ENCODE measurements around the gene ZC3H7B. TPM values are rescaled to one million over a fixed set of nuclear protein-coding genes. Genes with fewer than 3 reads are reported as not detected.
"Not testable (repeated sequence)": the region's sequence is repeated elsewhere in the genome, so short reads cannot be mapped to it uniquely, and the experiment has no call there.

Gene ZC3H7B
- total and polyA plus RNA-seq, 3 experiments from 2014 or later, result 1.5 to 59.9 (median 58.9) TPM

GRCh38 chr22:41401781-41402648 lies 100.7 kb downstream of the ZC3H7B start:
- POLR2A ChIA-PET, result no interaction called here

GRCh38 chr22:41402851-41403250 lies 101.5 kb downstream of the ZC3H7B start:
- H3K4me1 ChIP-seq (ENCODE audit: insufficient read depth, low read length); H3K4me3 Mint-ChIP-seq; H3K9me3 Mint-ChIP-seq; H3K9me3 ChIP-seq (ENCODE audit: low read length); H3K36me3 Mint-ChIP-seq; H3K27me3 Mint-ChIP-seq; H3K4me3 ChIP-seq (ENCODE audit: low read length); H3K27me3 ChIP-seq (ENCODE audit: insufficient read depth, low read length, poor library complexity, severe bottlenecking); H3K36me3 ChIP-seq (ENCODE audit: insufficient read depth, low read length); H3K27ac Mint-ChIP-seq; H3K27ac ChIP-seq (ENCODE audit: low read depth, low read length); POLR2A ChIA-PET; DNase-seq: not testable (repeated sequence)
- CTCF ChIA-PET, result interaction anchor here (1.0 to 9.4 kb wide), 19 partner anchors 9 to 211 kb away, joined by 3 to 119 read pairs (median 6); partner anchors contain the start of genes ACO2, PHF5A, TEF and TOB2
- H3K4me1 Mint-ChIP-seq, result peaks cover 4 to 12% (median 5%) of the 10 kb centered on the region in 3 donors

More at GRCh38 chr22:41401781-41402648, 100.7 kb downstream of the ZC3H7B start:
- H3K27ac Mint-ChIP-seq, result peak overlapping the region in 1 of 8 donors; percentile 25
- H3K4me1 ChIP-seq (ENCODE audit: insufficient read depth, low read length), result no peaks in the 10 kb centered on the region
- H3K4me3 ChIP-seq (ENCODE audit: low read length), result no peak overlapping the region
- H3K9me3 ChIP-seq (ENCODE audit: low read length), result no peaks in the 10 kb centered on the region
- H3K27me3 ChIP-seq (ENCODE audit: insufficient read depth, low read length, poor library complexity, severe bottlenecking), result no peaks in the 10 kb centered on the region
- no peaks in the 10 kb centered on the region for H3K9me3 Mint-ChIP-seq
- CTCF ChIA-PET, result interaction anchor here (0.7 to 9.4 kb wide), 10 partner anchors 20 to 131 kb away, joined by 3 to 119 read pairs (median 6); partner anchors contain the start of genes ACO2, PHF5A and TEF
- H3K27ac ChIP-seq (ENCODE audit: low read depth, low read length), result no peak overlapping the region
- H3K36me3 ChIP-seq (ENCODE audit: insufficient read depth, low read length), result no peaks in the 10 kb centered on the region
- peaks cover 4 to 12% (median 5%) of the 10 kb centered on the region in 3 donors for H3K4me1 Mint-ChIP-seq
- peaks cover 0 to 13% (median 7%) of the 10 kb centered on the region in 3 donors for H3K36me3 Mint-ChIP-seq
- no peak overlapping the region for H3K4me3 Mint-ChIP-seq
- H3K27me3 Mint-ChIP-seq, result no peaks in the 10 kb centered on the region
- no peak for DNase-seq

- H3K27ac Mint-ChIP-seq, result peak overlapping the region in 1 of 8 donors; percentile 51
- H3K4me1 Mint-ChIP-seq, result peaks cover 4 to 12% (median 5%) of the 10 kb centered on the region in 3 donors
- no peak overlapping the region for H3K4me3 ChIP-seq (ENCODE audit: low read length)
- no peaks in the 10 kb centered on the region for H3K9me3 Mint-ChIP-seq
- H3K9me3 ChIP-seq (ENCODE audit: low read length), result no peaks in the 10 kb centered on the region
- DNase-seq, result peak; percentile 70 to 88 (median 79)
- no peak overlapping the region for H3K27ac ChIP-seq (ENCODE audit: low read depth, low read length)
- ChIA-PET CTCF (interaction anchor here (0.6 to 9.4 kb wide), 40 partner anchors 10 to 210 kb away, joined by 3 to 119 read pairs (median 4); partner anchors contain the start of genes ACO2, PHF5A, TEF and TOB2), POLR2A (interaction anchor here (0.7 to 1.3 kb wide), 4 partner anchors 22 to 121 kb away, joined by 3 to 10 read pairs (median 4); partner anchors contain the start of genes PHF5A, TEF and TOB2)
- peak overlapping the region in 1 of 7 donors; percentile 49 for H3K4me3 Mint-ChIP-seq
- no peaks in the 10 kb centered on the region for H3K27me3 Mint-ChIP-seq
- H3K4me1 ChIP-seq (ENCODE audit: insufficient read depth, low read length), result no peaks in the 10 kb centered on the region
- H3K36me3 Mint-ChIP-seq, result no peaks in the 10 kb centered on the region
- no peaks in the 10 kb centered on the region for H3K36me3 ChIP-seq (ENCODE audit: insufficient read depth, low read length)
- no peaks in the 10 kb centered on the region for H3K27me3 ChIP-seq (ENCODE audit: insufficient read depth, low read length, poor library complexity, severe bottlenecking)
These were observed 102.4 kb downstream of the ZC3H7B start for GRCh38 chr22:41403532-41404318.

- Histone ChIP-seq H3K27me3 (ENCODE audit: insufficient read depth, low read length, poor library complexity, severe bottlenecking) (no peaks in the 10 kb centered on the region), H3K4me3 (ENCODE audit: low read length) (no peak overlapping the region), H3K9me3 (ENCODE audit: low read length) (no peaks in the 10 kb centered on the region), H3K36me3 (ENCODE audit: insufficient read depth, low read length) (no peaks in the 10 kb centered on the region), H3K27ac (ENCODE audit: low read depth, low read length) (no peak overlapping the region), H3K4me1 (ENCODE audit: insufficient read depth, low read length) (no peaks in the 10 kb centered on the region)
- Mint-ChIP-seq H3K27me3 (no peaks in the 10 kb centered on the region), H3K4me3 (no peak overlapping the region), H3K27ac (peak overlapping the region in 1 of 8 donors; percentile 23), H3K9me3 (no peaks in the 10 kb centered on the region), H3K4me1 (peaks cover 4 to 12% (median 5%) of the 10 kb centered on the region in 3 donors), H3K36me3 (no peaks in the 10 kb centered on the region)
- POLR2A ChIA-PET, result interaction anchor here (0.7 kb wide), 3 partner anchors 8 to 128 kb away, joined by 4 to 6 read pairs (median 5); no protein-coding TSS in a partner anchor
- CTCF ChIA-PET, result interaction anchor here (7.7 to 9.4 kb wide), 2 partner anchors 112 to 119 kb away, joined by 89 to 119 read pairs; no protein-coding TSS in a partner anchor
- DNase-seq, result no peak
These were observed 104.3 kb downstream of the ZC3H7B start for GRCh38 chr22:41405588-41405987.

GRCh38 chr22:41406410-41406809 lies 105.1 kb downstream of the ZC3H7B start:
- POLR2A ChIA-PET, result no interaction called here
- H3K27me3 Mint-ChIP-seq, result no peaks in the 10 kb centered on the region
- DNase-seq, result no peak
- Histone ChIP-seq H3K36me3 (ENCODE audit: insufficient read depth, low read length) (no peaks in the 10 kb centered on the region), H3K4me3 (ENCODE audit: low read length) (no peak overlapping the region), H3K27me3 (ENCODE audit: insufficient read depth, low read length, poor library complexity, severe bottlenecking) (no peaks in the 10 kb centered on the region), H3K4me1 (ENCODE audit: insufficient read depth, low read length) (peaks cover 5% of the 10 kb centered on the region), H3K9me3 (ENCODE audit: low read length) (no peaks in the 10 kb centered on the region), H3K27ac (ENCODE audit: low read depth, low read length) (no peak overlapping the region)
- H3K9me3 Mint-ChIP-seq, result no peaks in the 10 kb centered on the region
- H3K4me3 Mint-ChIP-seq, result no peak overlapping the region
- H3K27ac Mint-ChIP-seq, result no peak overlapping the region
- H3K4me1 Mint-ChIP-seq, result peaks cover 5 to 18% (median 6%) of the 10 kb centered on the region in 3 donors
- H3K36me3 Mint-ChIP-seq, result no peaks in the 10 kb centered on the region
- CTCF ChIA-PET, result interaction anchor here (7.7 to 9.4 kb wide), 2 partner anchors 111 to 118 kb away, joined by 89 to 119 read pairs; no protein-coding TSS in a partner anchor

- H3K27ac Mint-ChIP-seq, result peak overlapping the region in 2 of 8 donors; percentile 11 to 54
- peaks cover 14% of the 10 kb centered on the region for H3K4me1 ChIP-seq (ENCODE audit: insufficient read depth, low read length)
- ChIA-PET POLR2A (no interaction called here), CTCF (interaction anchor here (1.0 to 9.4 kb wide), 3 partner anchors 26 to 117 kb away, joined by 3 to 119 read pairs (median 89); partner anchors contain the start of gene TEF)
- no peaks in the 10 kb centered on the region for H3K9me3 ChIP-seq (ENCODE audit: low read length)
- H3K27me3 ChIP-seq (ENCODE audit: insufficient read depth, low read length, poor library complexity, severe bottlenecking), result no peaks in the 10 kb centered on the region
- peaks cover 11 to 25% (median 13%) of the 10 kb centered on the region in 3 donors for H3K4me1 Mint-ChIP-seq
- H3K4me3 Mint-ChIP-seq, result no peak overlapping the region
- H3K4me3 ChIP-seq (ENCODE audit: low read length), result no peak overlapping the region
- H3K27ac ChIP-seq (ENCODE audit: low read depth, low read length), result no peak overlapping the region
- DNase-seq, result no peak
- no peaks in the 10 kb centered on the region for H3K36me3 ChIP-seq (ENCODE audit: insufficient read depth, low read length)
- H3K27me3 Mint-ChIP-seq, result no peaks in the 10 kb centered on the region
- no peaks in the 10 kb centered on the region for H3K36me3 Mint-ChIP-seq
- no peaks in the 10 kb centered on the region for H3K9me3 Mint-ChIP-seq
These were observed 106.1 kb downstream of the ZC3H7B start for GRCh38 chr22:41407433-41407832.

GRCh38 chr22:41408665-41409064 lies 107.3 kb downstream of the ZC3H7B start:
- H3K4me1 ChIP-seq (ENCODE audit: insufficient read depth, low read length), result peaks cover 20% of the 10 kb centered on the region
- Mint-ChIP-seq H3K27me3 (no peaks in the 10 kb centered on the region), H3K27ac (peak overlapping the region in 1 of 8 donors; percentile 90), H3K4me1 (peaks cover 12 to 32% (median 14%) of the 10 kb centered on the region in 3 donors), H3K9me3 (no peaks in the 10 kb centered on the region), H3K36me3 (peaks cover 0 to 4% (median 0%) of the 10 kb centered on the region in 3 donors), H3K4me3 (peak overlapping the region in 2 of 7 donors; percentile 45 to 65)
- no peak overlapping the region for H3K27ac ChIP-seq (ENCODE audit: low read depth, low read length)
- H3K9me3 ChIP-seq (ENCODE audit: low read length), result no peaks in the 10 kb centered on the region
- ChIA-PET POLR2A (interaction anchor here (0.7 to 1.1 kb wide), 3 partner anchors 27 to 139 kb away, joined by 3 read pairs; partner anchors contain the start of gene TEF), CTCF (interaction anchor here (1.2 to 7.7 kb wide), 2 partner anchors 109 to 119 kb away, joined by 6 to 89 read pairs; no protein-coding TSS in a partner anchor)
- H3K27me3 ChIP-seq (ENCODE audit: insufficient read depth, low read length, poor library complexity, severe bottlenecking), result no peaks in the 10 kb centered on the region
- H3K4me3 ChIP-seq (ENCODE audit: low read length), result no peak overlapping the region
- no peak for DNase-seq
- no peaks in the 10 kb centered on the region for H3K36me3 ChIP-seq (ENCODE audit: insufficient read depth, low read length)
